ENCODE results near the gene ZBTB9. TPM values are rescaled to one million over a fixed set of nuclear protein-coding genes. Genes with fewer than 3 reads are reported as not detected.

ZBTB9 gene
- total RNA-seq, 4 donors from 2014 or later: 0.82 to 2.2 (median 1.2) TPM

DNA sequence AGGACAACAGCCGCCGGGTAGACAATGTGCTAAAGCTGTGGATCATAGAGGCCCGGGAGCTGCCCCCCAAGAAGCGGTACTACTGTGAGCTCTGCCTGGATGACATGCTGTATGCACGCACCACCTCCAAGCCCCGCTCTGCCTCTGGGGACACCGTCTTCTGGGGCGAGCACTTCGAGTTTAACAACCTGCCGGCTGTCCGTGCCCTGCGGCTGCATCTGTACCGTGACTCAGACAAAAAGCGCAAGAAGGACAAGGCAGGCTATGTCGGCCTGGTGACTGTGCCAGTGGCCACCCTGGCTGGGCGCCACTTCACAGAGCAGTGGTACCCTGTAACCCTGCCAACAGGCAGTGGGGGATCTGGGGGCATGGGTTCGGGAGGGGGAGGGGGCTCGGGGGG is 16.7 kb upstream of the ZBTB9 start:
- H3K9me3 ChIP-seq: no peaks in the 10 kb centered on the region
- peaks cover 5 to 11% of the 10 kb centered on the region in 2 donors for H3K4me1 ChIP-seq
- intact Hi-C loops (cut with DNase I; ENCODE audit: low total_unique reads): no loop called here
- no peaks in the 10 kb centered on the region for H3K27me3 ChIP-seq
- H3K36me3 ChIP-seq: peaks cover 0 to 8% of the 10 kb centered on the region in 2 donors
- TF ChIP-seq CTCF (IDR thresholded peaks at IDR 0.05 in 4 of 5, conservative IDR thresholded peaks at IDR 0.05 in 1 of 5): no peak
- no peak for DNase-seq
- ATAC-seq: no peak
- no peak overlapping the region for H3K27ac ChIP-seq
- in situ Hi-C loops (cut with MboI; ENCODE audit: low sequenced_read_pairs in 4 of 4): no loop called here
- no peak overlapping the region for H3K4me3 ChIP-seq

- Histone ChIP-seq H3K9me3 (no peaks in the 10 kb centered on the region), H3K4me3 (no peak overlapping the region), H3K27me3 (no peaks in the 10 kb centered on the region), H3K36me3 (peaks cover 0 to 8% of the 10 kb centered on the region in 2 donors), H3K4me1 (peaks cover 1 to 2% of the 10 kb centered on the region in 2 donors), H3K27ac (no peak overlapping the region)
- in situ Hi-C loops (cut with MboI; ENCODE audit: low sequenced_read_pairs in 4 of 4): no loop called here
- DNase-seq (no peak), ATAC-seq (no peak)
- intact Hi-C loops (cut with DNase I; ENCODE audit: low total_unique reads): no loop called here
- TF ChIP-seq CTCF (IDR thresholded peaks at IDR 0.05 in 4 of 5, conservative IDR thresholded peaks at IDR 0.05 in 1 of 5): no peak
- no peak for TF ChIP-seq POLR2A (IDR thresholded peaks at IDR 0.05)
These were observed 15.3 kb upstream of the ZBTB9 start for GRCh38 chr6:33438978-33439594.

- H3K27me3 ChIP-seq: no peaks in the 10 kb centered on the region
- no peaks in the 10 kb centered on the region for H3K9me3 ChIP-seq
- H3K4me3 ChIP-seq: no peak overlapping the region
- no peak for ATAC-seq
- no peaks in the 10 kb centered on the region for H3K4me1 ChIP-seq
- intact Hi-C loops (cut with DNase I; ENCODE audit: low total_unique reads): no loop called here
- DNase-seq: no peak
- in situ Hi-C loops (cut with MboI; ENCODE audit: low sequenced_read_pairs in 4 of 4): loop anchor here in 1 of 4 donors (10.0 kb wide), 1 partner anchor 55 kb away; no protein-coding TSS in a partner anchor
- H3K27ac ChIP-seq: no peak overlapping the region
- H3K36me3 ChIP-seq: peaks cover 0 to 8% of the 10 kb centered on the region in 2 donors
- no peak for TF ChIP-seq CTCF (IDR thresholded peaks at IDR 0.05 in 4 of 5, conservative IDR thresholded peaks at IDR 0.05 in 1 of 5)
These were observed 14.3 kb upstream of the ZBTB9 start for GRCh38 chr6:33439956-33440648.

DNA sequence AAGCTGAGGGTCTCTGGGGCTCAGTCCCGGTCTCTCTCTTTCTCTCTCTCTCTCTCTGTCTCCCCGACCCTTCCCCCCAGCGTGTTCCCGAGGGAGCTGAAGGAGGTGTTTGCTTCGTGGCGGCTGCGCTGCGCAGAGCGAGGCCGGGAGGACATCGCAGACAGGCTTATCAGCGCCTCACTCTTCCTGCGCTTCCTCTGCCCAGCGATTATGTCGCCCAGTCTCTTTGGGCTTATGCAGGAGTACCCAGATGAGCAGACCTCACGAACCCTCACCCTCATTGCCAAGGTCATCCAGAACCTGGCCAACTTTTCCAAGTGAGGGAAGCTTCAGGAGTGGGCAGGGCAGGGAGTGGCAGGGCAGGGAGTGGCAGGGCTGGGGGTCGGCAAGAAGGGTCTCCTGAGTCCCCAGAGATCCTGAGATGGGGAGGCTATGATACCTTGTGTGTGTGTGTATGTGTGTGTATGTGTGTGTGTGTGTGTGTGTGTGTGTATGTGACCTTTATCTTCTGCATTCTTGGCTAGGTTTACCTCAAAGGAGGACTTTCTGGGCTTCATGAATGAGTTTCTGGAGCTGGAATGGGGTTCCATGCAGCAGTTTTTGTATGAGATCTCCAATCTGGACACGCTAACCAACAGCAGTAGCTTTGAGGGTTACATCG is 13.6 kb upstream of the ZBTB9 start:
- Histone ChIP-seq H3K27me3 (no peaks in the 10 kb centered on the region), H3K36me3 (peaks cover 0 to 8% of the 10 kb centered on the region in 2 donors), H3K27ac (no peak overlapping the region), H3K4me3 (no peak overlapping the region), H3K9me3 (no peaks in the 10 kb centered on the region), H3K4me1 (no peaks in the 10 kb centered on the region)
- intact Hi-C loops (cut with DNase I; ENCODE audit: low total_unique reads) (no loop called here), in situ Hi-C loops (cut with MboI; ENCODE audit: low sequenced_read_pairs in 4 of 4) (loop anchor here in 1 of 4 donors (10.0 kb wide), 1 partner anchor 56 kb away; no protein-coding TSS in a partner anchor)
- no peak for DNase-seq
- TF ChIP-seq POLR2A (IDR thresholded peaks at IDR 0.05) (no peak), CTCF (IDR thresholded peaks at IDR 0.05 in 4 of 5, conservative IDR thresholded peaks at IDR 0.05 in 1 of 5) (no peak)
- ATAC-seq: no peak

Measured in gastrocnemius medialis (tissue), 4 donors.